IPS-18c (cell line): ENCODE measurements around the gene DVL1.

Experiments
- H3K4me3 ChIP-seq: 2 replicates; pipeline ENCODE4 v1.7.0; 2013; ENCODE audit warnings: low read depth, mild to moderate bottlenecking, low read length, moderate library complexity; ENCODE audit not compliant: insufficient read depth
- H3K9me3 ChIP-seq: one replicate; pipeline ENCODE4 v1.6.1; 2013; ENCODE audit warnings: mild to moderate bottlenecking, low read length, moderate library complexity; ENCODE audit not compliant: control insufficient read depth, insufficient read depth

Gene DVL1

DNA sequence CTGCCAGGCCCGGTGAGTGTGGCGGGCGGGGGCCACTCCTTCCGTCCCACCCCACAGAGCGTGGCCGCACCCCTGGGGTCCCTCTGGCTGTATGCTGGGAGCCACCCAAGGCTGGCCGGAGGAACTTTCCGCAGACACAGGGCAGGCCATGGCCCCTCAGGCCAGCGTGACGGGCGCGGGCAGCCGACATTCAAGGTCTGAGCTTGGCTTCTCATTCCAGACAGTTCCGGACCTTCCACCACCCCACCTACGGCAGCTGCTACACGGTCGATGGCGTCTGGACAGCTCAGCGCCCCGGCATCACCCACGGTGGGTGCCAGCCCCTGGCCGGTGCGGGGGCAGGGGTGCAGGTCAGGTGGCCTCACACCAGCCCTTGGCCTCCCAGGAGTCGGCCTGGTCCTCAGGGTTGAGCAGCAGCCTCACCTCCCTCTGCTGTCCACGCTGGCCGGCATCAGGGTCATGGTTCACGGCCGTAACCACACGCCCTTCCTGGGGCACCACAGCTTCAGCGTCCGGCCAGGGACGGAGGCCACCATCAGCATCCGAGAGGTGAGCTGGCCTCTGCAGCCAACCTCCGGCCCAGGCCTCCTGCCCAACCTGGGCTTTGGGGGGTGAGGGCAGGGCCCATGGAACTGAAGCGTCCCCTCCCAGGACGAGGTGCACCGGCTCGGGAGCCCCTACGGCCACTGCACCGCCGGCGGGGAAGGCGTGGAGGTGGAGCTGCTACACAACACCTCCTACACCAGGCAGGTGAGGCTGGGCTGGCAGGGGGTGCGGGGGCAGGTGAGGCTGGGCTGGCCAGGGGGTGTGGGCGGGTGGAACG, 61.7 kb downstream of the DVL1 start:
- H3K4me3 ChIP-seq = no peak overlapping the region

DNA sequence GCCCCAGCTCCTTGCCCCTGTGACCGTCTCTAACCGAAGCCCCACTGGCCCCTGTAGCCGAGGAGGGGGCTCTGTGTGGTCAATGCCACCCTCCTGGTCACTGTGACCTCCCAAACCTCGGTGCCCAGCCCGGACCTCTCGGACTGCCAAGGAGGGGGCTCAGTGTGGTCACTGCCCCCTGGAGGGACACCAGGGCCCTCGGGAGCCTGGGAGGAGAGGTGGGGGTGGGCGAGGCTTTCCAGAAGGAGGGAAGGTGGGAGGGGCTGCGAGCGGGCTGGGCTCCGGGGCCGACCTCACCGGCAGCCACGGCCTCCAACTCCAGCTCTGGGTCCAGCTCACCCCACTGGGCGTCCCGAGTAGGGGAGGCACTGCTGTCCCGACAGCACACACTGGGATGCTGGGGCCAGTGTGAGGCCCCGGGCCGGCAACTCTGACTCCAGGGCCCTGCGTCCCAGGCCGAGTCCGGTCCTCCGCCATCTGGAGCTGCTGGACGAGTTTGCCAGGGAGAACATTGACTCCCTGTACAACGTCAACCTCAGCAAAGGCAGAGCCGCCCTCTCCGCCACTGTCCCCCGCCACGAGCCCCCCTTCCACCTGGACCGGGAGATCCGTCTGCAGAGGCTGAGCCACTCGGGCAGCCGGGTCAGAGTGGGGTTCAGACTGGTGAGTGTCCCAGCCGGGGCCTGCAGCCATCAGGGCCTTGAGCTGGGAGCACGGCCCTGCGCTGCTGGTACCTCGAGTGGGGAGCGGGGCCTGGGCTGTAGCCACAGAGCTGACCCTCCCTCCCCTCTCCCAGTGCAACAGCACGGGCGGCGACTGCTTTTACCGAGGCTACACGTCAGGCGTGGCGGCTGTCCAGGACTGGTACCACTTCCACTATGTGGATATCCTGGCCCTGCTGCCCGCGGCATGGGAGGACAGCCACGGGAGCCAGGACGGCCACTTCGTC, 62.6 kb downstream of the DVL1 start:
- no peak overlapping the region for H3K4me3 ChIP-seq
- no peaks in the 10 kb centered on the region for H3K9me3 ChIP-seq

More for the DNA sequence above, 61.7 kb downstream of the DVL1 start:
- no peaks in the 10 kb centered on the region for H3K9me3 ChIP-seq

DNA sequence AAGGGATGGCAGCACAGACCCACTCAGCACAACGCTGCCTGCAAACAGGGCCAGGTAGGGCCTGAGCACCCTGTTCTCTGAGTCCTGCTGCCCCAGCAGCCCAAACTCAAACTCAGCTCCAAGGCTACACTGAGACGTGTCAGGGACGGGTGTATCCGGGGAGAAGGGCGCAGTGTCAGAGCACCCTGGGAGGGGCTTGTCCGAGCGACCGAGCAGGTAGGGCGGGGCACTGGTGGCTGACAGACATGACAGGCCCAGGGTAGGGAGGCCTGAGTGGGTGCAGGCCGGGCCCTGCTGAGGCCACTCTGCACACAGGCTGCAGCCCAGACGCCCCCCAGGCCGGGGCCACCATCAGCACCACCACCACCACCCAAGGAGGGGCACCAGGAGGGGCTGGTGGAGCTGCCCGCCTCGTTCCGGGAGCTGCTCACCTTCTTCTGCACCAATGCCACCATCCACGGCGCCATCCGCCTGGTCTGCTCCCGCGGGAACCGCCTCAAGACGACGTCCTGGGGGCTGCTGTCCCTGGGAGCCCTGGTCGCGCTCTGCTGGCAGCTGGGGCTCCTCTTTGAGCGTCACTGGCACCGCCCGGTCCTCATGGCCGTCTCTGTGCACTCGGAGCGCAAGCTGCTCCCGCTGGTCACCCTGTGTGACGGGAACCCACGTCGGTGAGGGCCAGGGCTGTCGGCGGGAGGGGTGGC, 63.5 kb downstream of the DVL1 start:
- no peaks in the 10 kb centered on the region for H3K9me3 ChIP-seq
- no peak overlapping the region for H3K4me3 ChIP-seq
